Measurements from ENCODE around the gene HAGHL. TPM values are rescaled to one million over a fixed set of nuclear protein-coding genes. Genes with fewer than 3 reads are reported as not detected.

The HAGHL gene
- total RNA-seq, 1 donor from 2014 or later = 1.0 TPM

GRCh38 chr16:735982-736453, 9.1 kb downstream of the HAGHL start:
- TF ChIP-seq, protein P1, sequence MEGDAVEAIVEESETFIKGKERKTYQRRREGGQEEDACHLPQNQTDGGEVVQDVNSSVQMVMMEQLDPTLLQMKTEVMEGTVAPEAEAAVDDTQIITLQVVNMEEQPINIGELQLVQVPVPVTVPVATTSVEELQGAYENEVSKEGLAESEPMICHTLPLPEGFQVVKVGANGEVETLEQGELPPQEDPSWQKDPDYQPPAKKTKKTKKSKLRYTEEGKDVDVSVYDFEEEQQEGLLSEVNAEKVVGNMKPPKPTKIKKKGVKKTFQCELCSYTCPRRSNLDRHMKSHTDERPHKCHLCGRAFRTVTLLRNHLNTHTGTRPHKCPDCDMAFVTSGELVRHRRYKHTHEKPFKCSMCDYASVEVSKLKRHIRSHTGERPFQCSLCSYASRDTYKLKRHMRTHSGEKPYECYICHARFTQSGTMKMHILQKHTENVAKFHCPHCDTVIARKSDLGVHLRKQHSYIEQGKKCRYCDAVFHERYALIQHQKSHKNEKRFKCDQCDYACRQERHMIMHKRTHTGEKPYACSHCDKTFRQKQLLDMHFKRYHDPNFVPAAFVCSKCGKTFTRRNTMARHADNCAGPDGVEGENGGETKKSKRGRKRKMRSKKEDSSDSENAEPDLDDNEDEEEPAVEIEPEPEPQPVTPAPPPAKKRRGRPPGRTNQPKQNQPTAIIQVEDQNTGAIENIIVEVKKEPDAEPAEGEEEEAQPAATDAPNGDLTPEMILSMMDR (IDR thresholded peaks at IDR 0.05) = no peak
- TF ChIP-seq EZH2 (IDR thresholded peaks at IDR 0.05) (no peak), EZH2phosphoT487 (IDR thresholded peaks at IDR 0.05) (no peak)
- peaks cover 2% of the 10 kb centered on the region for H3K27me3 Mint-ChIP-seq (ENCODE audit: insufficient read depth, low read depth)
- no peaks in the 10 kb centered on the region for H3F3A ChIP-seq (ENCODE audit: low read depth)
- H3K36me3 ChIP-seq = no peaks in the 10 kb centered on the region
- no peaks in the 10 kb centered on the region for H3K9me3 Mint-ChIP-seq
- no peaks in the 10 kb centered on the region for H3K9me3 ChIP-seq (ENCODE audit: low read depth)
- no peak overlapping the region for H3K27ac ChIP-seq
- peaks cover 8% of the 10 kb centered on the region for H3K4me1 Mint-ChIP-seq
- peaks cover 5% of the 10 kb centered on the region for H3K36me3 Mint-ChIP-seq
- H3K4me1 ChIP-seq = peaks cover 5% of the 10 kb centered on the region
- H3K27me3 ChIP-seq = no peaks in the 10 kb centered on the region
- H3K4me2 ChIP-seq = no peak overlapping the region
- no peak overlapping the region for H3K27ac Mint-ChIP-seq
- H3K4me3 Mint-ChIP-seq = no peak overlapping the region
- H4K20me1 ChIP-seq (ENCODE audit: low read depth) = no peaks in the 10 kb centered on the region
- H3K79me2 ChIP-seq (ENCODE audit: low read depth) = peaks cover 8% of the 10 kb centered on the region
- DNase-seq (ENCODE audit: low spot score) = no peak
- no peak overlapping the region for H3K9ac ChIP-seq
- H2AFZ ChIP-seq (replicated peaks) = no peak overlapping the region
- no peak overlapping the region for H3K4me3 ChIP-seq

DNA sequence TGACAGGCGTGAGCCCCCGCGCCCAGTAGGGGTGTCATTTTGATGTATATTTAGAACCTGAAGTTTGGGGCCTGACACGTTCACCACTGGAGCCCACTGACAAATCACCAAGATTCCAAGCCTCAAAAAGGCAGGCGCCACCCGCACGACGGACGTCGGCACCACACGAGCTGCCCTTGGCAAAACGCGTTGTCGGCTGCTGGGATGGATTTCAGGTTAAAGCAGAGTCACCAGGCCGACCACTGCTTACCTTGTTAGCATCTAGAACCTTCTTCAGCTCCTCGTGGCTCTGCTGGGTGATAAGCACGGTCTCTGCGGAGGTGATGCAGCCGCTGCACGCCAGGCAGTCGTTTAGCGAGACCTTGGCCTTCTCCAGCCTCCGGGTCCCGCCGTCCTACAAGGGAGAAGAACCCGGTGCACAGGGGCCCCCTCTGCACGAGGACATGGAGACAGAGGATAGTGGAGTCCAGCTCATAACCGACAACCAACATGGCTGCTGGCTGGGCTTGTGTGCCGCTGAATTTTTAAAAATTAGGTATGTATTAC, 10.1 kb downstream of the HAGHL start:
- peaks cover 2% of the 10 kb centered on the region for H3K27me3 Mint-ChIP-seq (ENCODE audit: insufficient read depth, low read depth)
- H3K4me2 ChIP-seq = no peak overlapping the region
- no peaks in the 10 kb centered on the region for H4K20me1 ChIP-seq (ENCODE audit: low read depth)
- peaks cover 8% of the 10 kb centered on the region for H3K4me1 Mint-ChIP-seq
- no peak overlapping the region for H3K4me3 Mint-ChIP-seq
- H3F3A ChIP-seq (ENCODE audit: low read depth) = peaks cover 4% of the 10 kb centered on the region
- no peaks in the 10 kb centered on the region for H3K9me3 Mint-ChIP-seq
- H3K79me2 ChIP-seq (ENCODE audit: low read depth) = peaks cover 8% of the 10 kb centered on the region
- no peak overlapping the region for H3K4me3 ChIP-seq
- H2AFZ ChIP-seq (replicated peaks) = no peak overlapping the region
- no peak for TF ChIP-seq EZH2phosphoT487 (IDR thresholded peaks at IDR 0.05)
- TF ChIP-seq EZH2 (IDR thresholded peaks at IDR 0.05) = no peak
- TF ChIP-seq, protein P1 (IDR thresholded peaks at IDR 0.05) = no peak
- no peak overlapping the region for H3K27ac ChIP-seq
- peaks cover 5% of the 10 kb centered on the region for H3K4me1 ChIP-seq
- no peak for DNase-seq (ENCODE audit: low spot score)
- no peak overlapping the region for H3K27ac Mint-ChIP-seq
- no peaks in the 10 kb centered on the region for H3K27me3 ChIP-seq
- H3K9ac ChIP-seq = no peak overlapping the region
- no peaks in the 10 kb centered on the region for H3K9me3 ChIP-seq (ENCODE audit: low read depth)
- no peaks in the 10 kb centered on the region for H3K36me3 ChIP-seq
- peaks cover 5% of the 10 kb centered on the region for H3K36me3 Mint-ChIP-seq

DNA sequence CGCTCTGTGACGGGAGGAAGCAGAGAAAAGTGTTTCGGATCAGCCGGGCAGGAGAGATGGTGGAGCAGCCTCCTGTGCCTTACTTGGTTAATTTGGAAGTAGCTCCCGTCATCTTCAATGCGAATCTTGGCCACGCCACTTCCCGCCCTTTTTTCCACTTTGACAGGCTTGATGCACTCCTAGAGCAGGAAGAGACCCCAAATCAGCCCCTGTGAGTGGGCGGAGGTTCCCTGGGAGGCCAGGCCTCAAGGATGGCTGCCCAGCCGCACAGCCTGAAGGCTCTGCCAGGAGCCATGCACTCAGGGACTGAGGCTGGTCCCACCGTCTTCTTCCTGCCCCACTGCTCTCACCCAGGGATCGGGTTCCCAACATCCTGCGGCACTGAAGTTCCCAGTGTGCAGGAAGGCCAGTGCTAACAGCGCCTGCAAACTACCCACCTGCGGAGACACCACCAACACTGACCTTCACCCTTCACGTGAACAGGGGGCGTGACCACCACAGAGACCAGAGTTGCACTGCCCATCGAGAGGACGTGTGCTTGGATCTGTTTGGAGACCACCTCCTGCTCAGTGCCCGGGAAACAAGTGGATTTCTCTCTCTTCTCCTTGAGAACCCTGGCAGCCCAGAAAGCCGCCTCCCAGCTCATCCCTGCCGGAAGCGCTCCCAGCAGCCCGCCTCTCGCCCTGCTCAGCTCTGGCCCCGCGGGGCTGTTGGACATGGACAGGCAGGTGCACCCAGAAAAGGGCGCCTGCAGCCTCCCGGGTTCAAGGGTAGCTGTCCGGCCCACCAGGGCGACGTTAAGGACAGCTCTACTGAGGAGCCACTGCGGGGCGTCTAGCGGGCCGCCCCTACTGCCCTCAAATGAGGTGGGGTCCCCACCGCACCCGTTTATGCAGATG, 12.9 kb downstream of the HAGHL start:
- peaks cover 8% of the 10 kb centered on the region for H3K4me1 Mint-ChIP-seq
- TF ChIP-seq EZH2phosphoT487 (IDR thresholded peaks at IDR 0.05) (no peak), EZH2 (IDR thresholded peaks at IDR 0.05) (no peak)
- TF ChIP-seq, protein P1 (IDR thresholded peaks at IDR 0.05) = no peak
- Histone ChIP-seq H3K36me3 (no peaks in the 10 kb centered on the region), H4K20me1 (ENCODE audit: low read depth) (no peaks in the 10 kb centered on the region), H2AFZ (replicated peaks) (peak overlapping the region; percentile 36), H3F3A (ENCODE audit: low read depth) (peaks cover 4% of the 10 kb centered on the region), H3K4me3 (peak overlapping the region; percentile 95), H3K4me2 (peak overlapping the region; percentile 98), H3K27ac (no peak overlapping the region), H3K79me2 (ENCODE audit: low read depth) (peaks cover 8% of the 10 kb centered on the region), H3K27me3 (no peaks in the 10 kb centered on the region), H3K9me3 (ENCODE audit: low read depth) (no peaks in the 10 kb centered on the region), H3K4me1 (peaks cover 5% of the 10 kb centered on the region), H3K9ac (peak overlapping the region; percentile 71)
- peak overlapping the region; percentile 85 for H3K4me3 Mint-ChIP-seq
- H3K9me3 Mint-ChIP-seq = no peaks in the 10 kb centered on the region
- no peak for DNase-seq (ENCODE audit: low spot score)
- peaks cover 3% of the 10 kb centered on the region for H3K27me3 Mint-ChIP-seq (ENCODE audit: insufficient read depth, low read depth)
- no peak overlapping the region for H3K27ac Mint-ChIP-seq
- peaks cover 5% of the 10 kb centered on the region for H3K36me3 Mint-ChIP-seq
